RCC 7860 (cell line): ENCODE results near the gene GUCY1A2.
"Not testable (repeated sequence)": the region's sequence is repeated elsewhere in the genome, so short reads cannot be mapped to it uniquely, and the experiment has no call there.

ENCODE experiments used
- DNase-seq: peaks from one replicate; pipeline ENCODE4 v3.0.0-alpha.2; 2015; ENCODE audit warnings: low spot score
- FAIRE-seq: peaks from 2 replicates; lab custom pipeline; 2012; peaks lifted over from hg19 to GRCh38; lab: Jason Lieb, UNC

GUCY1A2 gene

DNA sequence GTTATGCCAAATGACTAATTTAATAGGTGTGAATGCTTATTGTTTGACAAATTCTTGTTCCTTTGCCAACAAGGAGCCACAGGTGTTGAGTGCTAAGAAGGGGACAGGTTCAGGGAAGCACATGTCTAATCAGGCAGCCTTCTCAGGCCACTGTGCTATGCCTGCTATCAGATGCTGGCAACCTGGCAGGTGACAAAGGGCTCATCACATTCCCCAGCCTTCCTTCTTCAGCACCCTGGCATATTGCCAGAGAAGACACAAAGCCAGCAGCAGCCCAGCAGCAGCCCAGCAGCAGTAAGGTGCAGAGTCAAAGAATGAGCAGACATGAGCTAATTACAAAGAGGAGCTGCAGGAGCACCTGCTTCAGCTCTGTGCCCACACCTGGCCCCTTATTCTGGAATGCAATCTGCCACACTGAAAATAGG lies 68.2 kb downstream of the GUCY1A2 start:
- FAIRE-seq = no peak
- DNase-seq = no peak

GRCh38 chr11:106943089-106943488 lies 75.2 kb downstream of the GUCY1A2 start:
- DNase-seq (no peak), FAIRE-seq (no peak)

DNA sequence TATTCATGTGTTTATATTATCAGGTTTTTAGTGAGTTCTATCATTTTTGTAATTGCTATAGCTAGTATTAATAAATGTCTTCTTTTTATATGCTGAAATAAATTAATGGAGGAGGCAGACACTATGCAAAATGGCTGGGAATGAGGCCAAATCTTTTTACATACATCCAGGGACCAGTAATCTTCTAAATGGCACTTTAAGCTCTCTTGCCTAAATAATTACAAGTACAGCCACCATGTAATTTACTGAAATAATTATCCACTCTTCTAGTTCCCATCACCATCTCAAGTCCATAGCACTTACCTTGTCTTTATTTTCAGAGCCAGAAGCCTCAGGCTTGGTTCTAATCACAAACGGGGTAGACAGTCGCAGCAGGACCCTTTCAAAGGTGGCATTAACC lies 79.1 kb downstream of the GUCY1A2 start:
- DNase-seq (no peak), FAIRE-seq (no peak)

DNA sequence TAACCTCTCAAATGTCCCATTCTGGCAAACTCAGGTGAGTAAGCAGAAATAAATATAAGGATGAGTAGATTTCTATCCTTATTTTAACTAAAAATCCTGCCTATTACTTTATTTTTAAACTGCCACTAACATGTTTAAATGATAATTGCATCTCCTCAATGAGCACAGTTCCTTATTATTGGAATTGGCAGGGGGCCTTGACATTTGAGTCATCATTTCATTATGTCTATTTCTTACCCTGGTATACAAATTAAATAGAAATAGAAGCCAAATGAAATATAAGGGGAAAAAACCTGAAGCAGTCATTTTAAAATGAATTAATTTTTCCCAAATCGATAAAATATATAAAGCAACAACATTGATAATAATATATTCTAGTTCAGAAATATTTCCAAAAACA lies 81.2 kb downstream of the GUCY1A2 start:
- DNase-seq = no peak
- FAIRE-seq = no peak

DNA sequence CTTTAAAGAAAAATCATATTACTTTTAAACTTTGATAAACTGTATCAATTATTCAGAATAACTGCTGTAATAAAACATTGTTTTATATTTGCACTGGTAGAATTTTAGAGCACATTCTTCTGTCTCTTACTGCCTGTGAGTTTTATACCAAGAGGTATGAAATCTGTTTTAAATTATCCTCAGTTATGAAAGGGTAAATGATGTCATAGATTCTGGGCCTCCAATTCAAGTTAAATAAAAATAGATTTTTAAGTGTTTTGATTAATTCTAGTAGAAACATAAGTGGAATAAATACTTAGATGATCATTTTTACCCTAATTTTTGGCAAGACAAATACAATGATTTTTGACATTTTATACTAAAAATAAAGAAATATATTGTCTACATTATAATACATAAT lies 93.0 kb downstream of the GUCY1A2 start:
- peak; percentile 10 for FAIRE-seq

GRCh38 chr11:106920899-106921509 lies 97.3 kb downstream of the GUCY1A2 start:
- FAIRE-seq (no peak), DNase-seq (no peak)

More for the DNA sequence above, 93.0 kb downstream of the GUCY1A2 start:
- no peak for DNase-seq

GRCh38 chr11:106917973-106918372 lies 100.3 kb downstream of the GUCY1A2 start:
- no peak for FAIRE-seq
- DNase-seq = no peak

DNA sequence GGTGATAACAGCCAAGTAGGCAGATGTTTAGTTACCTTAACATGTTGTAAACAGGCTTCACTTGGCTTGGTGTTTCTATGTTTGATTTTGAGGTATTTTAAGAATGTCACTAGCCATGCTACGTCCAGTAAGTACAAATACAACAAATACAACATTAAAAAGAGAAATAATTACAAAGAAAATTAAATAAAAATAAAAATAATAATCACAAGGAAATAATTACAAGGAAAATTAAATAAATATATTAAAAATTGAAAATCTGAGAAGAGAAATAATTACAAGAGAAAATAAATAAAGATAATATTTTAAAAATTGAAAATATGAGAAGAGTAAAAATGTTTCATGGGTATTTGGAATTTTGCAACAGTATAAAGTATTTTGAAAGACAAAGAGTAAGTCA lies 103.9 kb downstream of the GUCY1A2 start:
- FAIRE-seq (no peak), DNase-seq (no peak)

DNA sequence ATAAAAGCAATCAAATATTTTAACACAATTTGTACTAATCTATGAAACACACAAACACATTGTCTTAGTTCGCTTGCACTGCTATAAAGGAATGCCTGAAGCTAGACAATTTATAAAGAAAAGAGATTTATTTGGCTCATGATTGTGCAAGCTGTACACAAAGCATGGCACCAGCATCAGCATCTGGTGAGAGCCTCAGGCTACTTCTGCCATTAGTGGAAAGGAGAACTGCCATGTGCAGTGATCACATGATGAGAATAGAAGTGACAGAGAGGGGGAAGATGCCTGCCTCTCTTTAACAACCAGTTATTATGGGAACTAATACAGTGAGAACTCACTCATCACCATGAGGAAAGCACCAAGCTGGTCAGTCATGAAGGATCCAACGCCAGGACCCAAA lies 105.1 kb downstream of the GUCY1A2 start:
- DNase-seq = no peak
- FAIRE-seq = no peak

DNA sequence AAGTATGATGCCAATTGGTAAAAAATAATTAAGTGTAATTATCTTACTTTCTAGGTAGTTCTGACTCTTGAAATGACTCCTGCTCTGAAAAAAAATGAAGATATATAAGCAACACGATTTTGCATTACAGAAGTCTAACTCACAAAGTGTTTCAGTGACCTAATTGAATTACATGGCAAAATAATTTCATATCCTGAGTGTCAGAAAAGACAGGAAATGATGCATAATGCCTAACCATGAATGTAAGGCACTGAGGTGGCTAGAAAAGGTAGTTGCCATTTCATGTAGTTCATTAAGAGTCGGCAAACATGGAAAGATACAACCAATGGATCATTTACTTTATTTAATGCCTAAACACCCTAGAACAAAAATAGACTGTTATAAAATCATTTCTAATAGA lies 113.5 kb downstream of the GUCY1A2 start:
- no peak for FAIRE-seq
- DNase-seq = no peak

DNA sequence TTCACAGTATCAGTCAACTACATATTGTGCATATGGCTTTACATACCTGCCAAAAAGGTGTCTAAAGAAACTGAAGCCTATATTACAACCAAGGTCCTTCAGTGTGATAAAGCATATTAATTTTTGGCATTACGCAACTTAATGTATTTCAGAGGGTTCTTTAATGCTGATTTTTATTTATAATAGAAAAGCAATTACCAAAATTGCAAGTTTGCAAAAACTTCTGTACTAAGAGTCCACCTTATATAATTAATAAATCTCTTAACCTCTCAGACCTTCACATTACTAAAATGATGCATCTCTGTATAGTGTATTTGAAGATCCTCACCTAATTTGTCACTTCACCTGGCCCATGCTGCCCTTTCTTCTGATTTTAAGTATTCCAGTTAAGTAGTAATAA lies 128.6 kb downstream of the GUCY1A2 start:
- no peak for DNase-seq
- FAIRE-seq = no peak

- FAIRE-seq (no peak), DNase-seq (no peak)
These were observed 129.9 kb downstream of the GUCY1A2 start for GRCh38 chr11:106888386-106888785.

DNA sequence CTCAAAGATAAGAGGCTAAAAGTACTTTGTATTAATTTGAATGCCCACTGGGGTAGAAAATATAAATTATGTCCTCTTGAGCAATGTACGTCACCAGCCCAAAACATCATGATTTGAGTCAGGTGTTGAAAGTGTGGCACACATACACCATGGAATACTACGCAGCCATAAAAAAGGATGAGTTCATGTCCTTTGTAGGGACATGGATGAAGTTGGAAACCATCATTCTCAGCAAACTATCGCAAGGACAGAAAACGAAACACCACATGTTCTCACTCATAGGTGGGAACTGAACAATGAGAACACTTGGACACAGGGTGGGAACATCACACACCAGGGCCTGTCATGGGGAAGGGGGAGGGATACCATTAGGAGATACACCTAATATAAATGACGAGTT lies 134.6 kb downstream of the GUCY1A2 start:
- not testable (repeated sequence) for DNase-seq, FAIRE-seq

GRCh38 chr11:106879832-106880546 lies 138.3 kb downstream of the GUCY1A2 start:
- FAIRE-seq (no peak), DNase-seq (no peak)

DNA sequence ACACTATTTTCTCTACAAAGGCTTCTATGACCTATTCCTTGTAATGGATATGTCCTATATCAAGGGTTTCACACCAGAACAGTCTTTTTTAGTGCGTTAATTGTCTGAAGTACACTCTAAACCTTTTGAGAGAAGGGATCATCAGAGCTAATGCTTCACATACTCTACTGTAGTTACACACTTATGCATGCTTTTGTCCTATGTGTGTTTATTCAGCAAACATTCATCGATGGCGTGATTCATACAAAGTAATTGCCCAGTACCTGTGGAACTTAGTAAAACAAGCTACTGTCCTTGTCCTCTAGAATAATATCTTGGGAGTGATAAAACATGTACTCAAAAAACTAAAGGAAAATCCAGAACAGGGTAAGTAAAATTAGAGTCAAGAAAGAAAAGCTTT lies 139.2 kb downstream of the GUCY1A2 start:
- DNase-seq (no peak), FAIRE-seq (no peak)

GRCh38 chr11:106875013-106875412 lies 143.3 kb downstream of the GUCY1A2 start:
- FAIRE-seq (no peak), DNase-seq (no peak)

- FAIRE-seq (no peak), DNase-seq (no peak)
These were observed 146.0 kb downstream of the GUCY1A2 start for GRCh38 chr11:106872246-106872645.

DNA sequence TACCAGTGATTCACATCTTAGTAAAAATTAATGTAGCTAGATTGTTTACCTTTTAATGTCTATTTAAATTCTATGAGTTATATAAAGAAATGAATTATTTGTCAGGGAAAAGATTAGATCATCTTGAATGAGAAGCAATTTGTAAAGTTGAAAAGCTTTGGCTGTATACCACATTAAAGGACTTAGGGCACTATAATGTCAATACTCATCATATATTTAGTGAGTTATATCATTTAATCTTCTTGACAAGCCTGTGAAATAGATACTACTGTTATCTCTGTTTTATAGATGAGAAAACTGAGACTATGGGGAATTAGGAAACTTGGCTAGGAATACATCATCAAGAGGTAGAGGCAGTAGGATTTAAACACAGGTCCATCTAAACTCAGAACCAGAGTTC lies 160.1 kb downstream of the GUCY1A2 start:
- FAIRE-seq = no peak
- DNase-seq = no peak

GRCh38 chr11:106856566-106856965 lies 161.7 kb downstream of the GUCY1A2 start:
- FAIRE-seq = no peak

DNA sequence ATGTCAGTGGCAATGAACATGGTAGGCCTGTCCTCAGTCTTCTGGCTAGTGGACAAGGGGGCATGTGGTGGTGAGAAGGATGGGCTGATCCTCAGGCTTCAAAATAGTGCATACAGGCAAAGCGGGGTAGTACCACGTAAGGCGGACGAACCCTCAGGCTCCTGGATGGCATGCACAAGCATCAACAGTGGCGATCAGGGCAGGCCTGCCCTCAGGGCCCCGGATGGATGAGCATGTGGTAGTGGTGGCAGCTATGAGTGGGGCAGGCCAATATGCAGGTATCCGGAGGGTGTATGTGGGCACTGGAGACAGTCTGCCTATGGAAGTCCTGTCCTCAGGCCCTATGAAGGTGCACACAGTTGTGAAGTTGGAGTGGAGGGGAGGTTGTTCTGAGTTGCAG lies 163.8 kb downstream of the GUCY1A2 start:
- DNase-seq (no peak), FAIRE-seq (no peak)

More at GRCh38 chr11:106856566-106856965, 161.7 kb downstream of the GUCY1A2 start:
- DNase-seq = no peak

GRCh38 chr11:106853850-106854401 lies 164.3 kb downstream of the GUCY1A2 start:
- DNase-seq = no peak
- FAIRE-seq = no peak

DNA sequence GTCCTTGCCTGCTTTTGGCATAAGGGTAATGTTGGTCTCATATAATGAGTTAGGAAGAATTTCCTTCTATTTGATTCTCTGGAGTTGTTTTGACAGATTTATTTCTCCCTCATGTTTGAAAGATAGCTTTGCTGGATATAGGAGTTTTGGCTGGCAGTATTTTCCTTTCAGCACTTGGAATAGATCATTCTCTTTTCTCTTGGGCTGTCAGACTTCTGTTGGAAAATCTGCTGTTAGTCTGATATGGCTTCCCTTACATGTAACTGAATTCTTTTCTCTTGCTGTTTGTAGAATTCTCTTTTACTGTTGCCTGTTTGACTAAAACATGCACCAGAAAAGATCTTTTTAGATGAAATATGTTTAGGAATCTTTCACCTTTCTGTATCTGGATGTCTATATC lies 165.5 kb downstream of the GUCY1A2 start:
- no peak for FAIRE-seq
- DNase-seq = no peak
